Upper lobe of left lung (tissue), 6 donors: Measurements from ENCODE around the gene ZNF878. TPM values are rescaled to one million over a fixed set of nuclear protein-coding genes. Genes with fewer than 3 reads are reported as not detected.

Source experiments
- ATAC-seq, 2 donors: fragments of 200-7000 bp; cut with Tn5 transposase; one replicate each; pipeline ENCODE4 v1.9.1; 2022; ENCODE audit warnings: mild to moderate bottlenecking in 2 of 2, moderate library complexity in 2 of 2; ENCODE audit not compliant: low FRiP score in 2 of 2
- DNase-seq, 2 donors: peaks; one replicate each; pipeline ENCODE4 v3.0.0-alpha.2; 2019 to 2020
- H3K27ac ChIP-seq, 4 donors: fragments of 200-600 bp; sonication (generic); one replicate each; pipeline ENCODE4 v1.5.1; 2016 to 2019
- H3K27me3 ChIP-seq, 4 donors: fragments of 200-600 bp; sonication (generic); one replicate each; pipeline ENCODE4 v1.5.1; 2017 to 2019
- H3K36me3 ChIP-seq, 4 donors: fragments of 200-600 bp; sonication (generic); one replicate each; pipeline ENCODE4 v1.5.1; 2016 to 2019
- H3K4me1 ChIP-seq, 4 donors: fragments of 200-600 bp; sonication (generic); one replicate each; pipeline ENCODE4 v1.5.1; 2018 to 2019
- H3K4me3 ChIP-seq, 4 donors: fragments of 200-600 bp; sonication (generic); one replicate each; pipeline ENCODE4 v1.5.1; 2017 to 2019; ENCODE audit warnings: mild to moderate bottlenecking in 2 of 4, moderate library complexity in 1 of 4
- H3K9me3 ChIP-seq, 4 donors: fragments of 200-600 bp; sonication (generic); one replicate each; pipeline ENCODE4 v1.5.1; 2018 to 2019
- EP300 ChIP-seq, 4 donors: sonication (generic); formaldehyde crosslinking; IDR thresholded peaks; one replicate each; pipeline ENCODE4 v1.5.1; 2017; ENCODE audit warnings: antibody characterized with exemption in 4 of 4, control low read depth in 2 of 4
- POLR2A ChIP-seq, 4 donors: fragments of 450-650 bp; IDR thresholded peaks; one replicate each; pipeline ENCODE4 v1.5.1; 2016 to 2017; ENCODE audit warnings: antibody characterized with exemption in 4 of 4, mild to moderate bottlenecking in 2 of 4
- POLR2AphosphoS5 ChIP-seq, 2 donors: sonication (generic); formaldehyde crosslinking; IDR thresholded peaks; one replicate each; pipeline ENCODE4 v1.5.1; 2017; ENCODE audit warnings: antibody characterized with exemption in 2 of 2
- WGBS, 2 donors: methylation state at CpG; one replicate each; pipeline ENCODE4 v1.1.5; 2017 to 2018; 5-methylcytosine and 5-hydroxymethylcytosine counted together
- small RNA-seq, 4 donors: library from RNA; depleted of rRNA; stranded (forward); fragments of <200 nt; gene quantifications; one replicate each; pipeline ENCODE3, GENCODE V24; 2016
- total RNA-seq, 6 donors: library from RNA; depleted of rRNA in 4 of 6; stranded (reverse); fragments of >200 nt in 4 of 6; gene quantifications; one replicate each; pipeline versions ENCODE4 v1.1.0 to v1.2.1, GENCODE V29; 2016 to 2021
- TF ChIP-seq, protein P1 (sequence below), 6 experiments: fragments of 450-650 bp in 4 of 6; fragments of 200-600 bp in 2 of 6; sonication (generic) in 2 of 6; IDR thresholded peaks; one replicate each; pipeline ENCODE4 v1.5.1; 2016 to 2019; ENCODE audit warnings: antibody characterized with exemption in 6 of 6
- donor health status: DM: no; HTN: no; CAD: no; lungs with moderate emphysema.
- donor health status: DM: no; HTN: yes; CAD: no; lungs with severe emphysema.

The ZNF878 gene
- total RNA-seq, 6 donors from 2014 or later: 0.14 to 0.30 (median 0.17) TPM; not detected in 3

DNA sequence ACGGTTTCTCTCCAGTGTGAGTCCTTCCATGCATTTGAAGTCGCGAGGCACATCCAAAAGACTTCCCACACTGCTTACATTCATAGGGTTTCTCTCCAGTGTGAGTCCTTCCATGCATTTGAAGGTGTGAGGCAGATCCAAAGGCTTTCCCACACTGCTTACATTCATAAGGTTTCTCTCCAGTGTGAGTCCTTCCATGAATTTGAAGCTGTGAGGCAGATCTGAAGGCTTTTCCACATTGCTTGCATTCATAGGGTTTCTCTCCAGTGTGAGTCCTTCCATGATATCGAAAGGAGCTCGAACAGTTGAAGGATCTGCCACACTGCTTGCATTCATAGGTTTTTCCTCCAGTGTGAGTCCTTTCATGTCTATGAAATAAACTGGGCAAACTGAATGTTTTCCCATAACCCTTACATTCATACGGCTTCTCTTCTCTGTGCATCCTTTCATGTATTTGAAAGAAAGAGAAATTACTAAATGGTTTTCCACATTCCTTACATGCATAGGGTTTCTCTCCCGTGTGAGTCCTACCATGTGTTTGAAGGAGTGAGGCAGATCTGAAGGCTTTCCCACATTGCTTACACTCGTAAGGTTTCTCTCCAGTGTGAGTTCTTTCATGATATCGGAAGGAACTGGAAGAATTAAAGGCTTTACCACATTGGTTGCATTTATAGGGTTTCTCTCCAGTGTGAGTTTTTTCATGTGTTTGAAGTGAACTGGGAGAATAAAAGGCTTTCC, 37.6 kb downstream of the ZNF878 start:
- H3K4me3 ChIP-seq: no peak overlapping the region
- ATAC-seq: no peak
- WGBS, 2 donors: 93 to 96% methylated on average over 9 of the region's 9 CpGs
- TF ChIP-seq, protein P1, sequence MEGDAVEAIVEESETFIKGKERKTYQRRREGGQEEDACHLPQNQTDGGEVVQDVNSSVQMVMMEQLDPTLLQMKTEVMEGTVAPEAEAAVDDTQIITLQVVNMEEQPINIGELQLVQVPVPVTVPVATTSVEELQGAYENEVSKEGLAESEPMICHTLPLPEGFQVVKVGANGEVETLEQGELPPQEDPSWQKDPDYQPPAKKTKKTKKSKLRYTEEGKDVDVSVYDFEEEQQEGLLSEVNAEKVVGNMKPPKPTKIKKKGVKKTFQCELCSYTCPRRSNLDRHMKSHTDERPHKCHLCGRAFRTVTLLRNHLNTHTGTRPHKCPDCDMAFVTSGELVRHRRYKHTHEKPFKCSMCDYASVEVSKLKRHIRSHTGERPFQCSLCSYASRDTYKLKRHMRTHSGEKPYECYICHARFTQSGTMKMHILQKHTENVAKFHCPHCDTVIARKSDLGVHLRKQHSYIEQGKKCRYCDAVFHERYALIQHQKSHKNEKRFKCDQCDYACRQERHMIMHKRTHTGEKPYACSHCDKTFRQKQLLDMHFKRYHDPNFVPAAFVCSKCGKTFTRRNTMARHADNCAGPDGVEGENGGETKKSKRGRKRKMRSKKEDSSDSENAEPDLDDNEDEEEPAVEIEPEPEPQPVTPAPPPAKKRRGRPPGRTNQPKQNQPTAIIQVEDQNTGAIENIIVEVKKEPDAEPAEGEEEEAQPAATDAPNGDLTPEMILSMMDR (IDR thresholded peaks at IDR 0.05): no peak
- TF ChIP-seq POLR2AphosphoS5 (IDR thresholded peaks at IDR 0.05): no peak
- no peak for TF ChIP-seq EP300 (IDR thresholded peaks at IDR 0.05)
- no peak for TF ChIP-seq POLR2A (IDR thresholded peaks at IDR 0.05)
- H3K4me1 ChIP-seq: no peaks in the 10 kb centered on the region
- H3K27me3 ChIP-seq: no peaks in the 10 kb centered on the region
- no peak for DNase-seq
- H3K36me3 ChIP-seq: peaks cover 25 to 48% (median 43%) of the 10 kb centered on the region in 4 donors
- H3K9me3 ChIP-seq: peaks cover 49 to 96% (median 77%) of the 10 kb centered on the region in 4 donors
- H3K27ac ChIP-seq: no peak overlapping the region

DNA sequence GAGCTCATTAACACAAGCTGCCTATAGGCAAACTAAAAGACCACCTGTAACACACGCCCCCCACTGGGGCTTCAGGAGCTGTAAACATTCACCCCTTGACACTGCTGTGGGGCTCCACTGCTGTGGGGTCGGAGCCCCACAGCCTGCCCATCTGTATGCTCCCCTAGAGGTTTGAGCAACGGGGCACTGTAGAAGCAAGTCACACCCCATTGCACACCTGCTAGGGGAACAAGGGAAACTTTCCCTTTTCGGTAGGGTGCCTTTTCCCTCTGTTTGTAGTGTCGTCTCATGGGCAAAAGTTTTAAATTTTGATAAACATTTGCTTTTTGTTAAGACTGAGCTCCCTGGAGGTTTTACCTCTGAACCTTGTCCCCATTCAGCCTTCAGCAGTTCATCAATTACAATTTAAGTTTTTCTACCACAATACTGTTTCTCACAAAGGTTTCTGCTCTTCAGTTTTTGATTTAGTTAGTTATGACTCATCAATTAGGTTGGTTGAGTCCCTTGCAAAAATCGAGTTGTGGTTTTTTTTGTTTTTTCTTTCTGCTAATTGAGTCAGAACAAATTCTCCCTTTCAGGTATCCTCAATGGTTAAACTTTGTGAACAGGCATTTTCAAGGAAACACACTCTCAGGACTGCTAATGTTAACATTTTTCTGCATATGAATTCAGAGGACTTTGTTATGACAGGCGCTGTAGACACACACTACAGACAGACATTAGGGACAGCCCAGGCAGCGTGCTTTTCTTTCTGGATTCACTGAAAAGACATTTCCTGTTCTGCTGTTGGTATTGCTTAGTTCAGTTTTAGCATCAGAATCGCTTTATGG, 52.4 kb downstream of the ZNF878 start:
- H3K27me3 ChIP-seq: no peaks in the 10 kb centered on the region
- H3K4me3 ChIP-seq: no peak overlapping the region
- DNase-seq (no peak), ATAC-seq (no peak)
- H3K27ac ChIP-seq: no peak overlapping the region
- 82 to 83% methylated on average over 7 to 9 of the region's 9 CpGs for WGBS, 2 donors
- H3K9me3 ChIP-seq: no peaks in the 10 kb centered on the region
- no peaks in the 10 kb centered on the region for H3K4me1 ChIP-seq
- TF ChIP-seq EP300 (IDR thresholded peaks at IDR 0.05) (no peak), POLR2A (IDR thresholded peaks at IDR 0.05) (no peak), POLR2AphosphoS5 (IDR thresholded peaks at IDR 0.05) (no peak)
- TF ChIP-seq, protein P1 (IDR thresholded peaks at IDR 0.05): no peak
- H3K36me3 ChIP-seq: peaks cover 8 to 19% (median 11%) of the 10 kb centered on the region in 4 donors

DNA sequence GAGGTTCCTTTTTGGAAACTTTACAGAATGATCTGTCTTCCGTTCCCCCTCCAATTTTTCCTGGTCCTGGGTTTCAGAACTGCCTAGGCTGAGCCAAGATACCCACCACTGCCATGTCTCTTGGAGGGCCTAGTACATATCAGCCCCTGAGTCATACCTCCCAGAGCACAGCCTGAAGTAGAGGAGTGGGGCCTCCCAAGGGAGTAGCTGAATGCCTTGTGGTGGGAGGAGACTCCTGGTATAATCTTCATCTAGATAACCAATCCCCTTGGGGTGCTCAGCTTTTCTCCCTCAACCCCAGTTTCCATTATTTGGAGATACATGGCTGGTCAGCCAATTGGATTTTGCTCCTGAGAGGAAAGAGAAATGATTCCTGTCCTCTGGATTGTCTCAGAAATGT, 57.6 kb downstream of the ZNF878 start:
- Histone ChIP-seq H3K36me3 (no peaks in the 10 kb centered on the region), H3K4me3 (no peak overlapping the region), H3K9me3 (no peaks in the 10 kb centered on the region), H3K27me3 (no peaks in the 10 kb centered on the region), H3K4me1 (no peaks in the 10 kb centered on the region), H3K27ac (no peak overlapping the region)
- TF ChIP-seq EP300 (IDR thresholded peaks at IDR 0.05) (no peak), POLR2A (IDR thresholded peaks at IDR 0.05) (no peak), POLR2AphosphoS5 (IDR thresholded peaks at IDR 0.05) (no peak)
- TF ChIP-seq, protein P1 (IDR thresholded peaks at IDR 0.05): no peak
- 93 to 95% methylated on average over 1 of the region's 1 CpG for WGBS, 2 donors
- ATAC-seq: no peak
- DNase-seq: no peak

Small RNA genes within 50 kb of the gene (small RNA-seq; reads per million reads assigned to genes)
- gene RF00019 (0 reads per million in 4 donors), gene RNA5SP464 (0 reads per million in 4 donors), gene RNA5SP465 (0 to 0.22 (median 0) reads per million in 4 donors), gene RNA5SP466 (0 reads per million in 4 donors)

Other genes with a start within 250 kb of the ZNF878 start
- 10 to 100 TPM; 12.4 to 49.2 (median 17.0) TPM for gene ZNF440, start 238.7 kb downstream of the ZNF878 start, total RNA-seq
- gene ZNF439, start 204.2 kb downstream of the ZNF878 start, total RNA-seq: 10 to 100 TPM in 4 of 6 donors, 1 to 10 TPM in 2; 6.8 to 27.2 (median 11.9) TPM
- 10 to 100 TPM; 10.1 to 29.3 (median 16.4) TPM for gene ZNF69, start 165.2 kb downstream of the ZNF878 start, total RNA-seq
- 10 to 100 TPM; 10.5 to 47.1 (median 14.9) TPM for gene ZNF700, start 127.9 kb downstream of the ZNF878 start, total RNA-seq
- gene ZNF763, start 87.9 kb downstream of the ZNF878 start, total RNA-seq: 1 to 10 TPM; 2.4 to 9.4 (median 5.9) TPM
- 10 to 100 TPM in 1 of 6 donors, 1 to 10 TPM in 5; 3.7 to 12.5 (median 6.3) TPM for gene ZNF433, start 17.3 kb downstream of the ZNF878 start, total RNA-seq
- gene ZNF844, start 11.8 kb upstream of the ZNF878 start, total RNA-seq: 10 to 100 TPM in 3 of 6 donors, 1 to 10 TPM in 3; 2.3 to 14.7 (median 9.8) TPM
- 1 to 10 TPM in 5 of 6 donors, not detected in 1; 1.9 to 5.4 (median 4.1) TPM for gene ZNF20, start 87.4 kb upstream of the ZNF878 start, total RNA-seq
- gene ZNF625, start 103.8 kb upstream of the ZNF878 start, total RNA-seq: 1 to 10 TPM; 3.0 to 9.8 (median 5.0) TPM
- 10 to 100 TPM in 2 of 6 donors, 1 to 10 TPM in 4; 5.7 to 15.2 (median 9.2) TPM for gene ZNF136, start 110.1 kb upstream of the ZNF878 start, total RNA-seq
- gene ZNF44, start 241.9 kb upstream of the ZNF878 start, total RNA-seq: 10 to 100 TPM; 10.2 to 22.4 (median 16.5) TPM